ENCODE data around the gene BRME1.

The BRME1 gene

DNA sequence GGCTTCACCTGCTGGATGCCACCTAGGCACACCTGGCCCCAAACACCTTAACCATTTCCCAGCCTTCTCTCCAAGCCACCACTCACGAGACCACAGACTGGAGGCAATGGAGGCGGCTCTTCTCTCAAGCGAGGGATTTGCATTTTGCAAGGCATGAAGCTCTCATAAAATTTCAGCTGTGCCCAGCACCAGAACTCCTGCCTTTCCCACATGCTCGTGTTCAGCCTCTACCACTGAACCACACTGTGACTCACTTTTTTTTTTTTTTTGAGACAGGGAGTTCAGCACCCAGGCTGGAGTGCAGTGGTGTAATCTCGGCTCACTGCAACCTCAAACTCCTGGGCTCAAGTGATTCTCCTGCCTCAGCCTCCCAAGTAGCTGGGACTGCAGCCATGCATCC lies 18.4 kb downstream of the BRME1 start:
- no peak for DNase-seq (ENCODE audit: low spot score)

DNA sequence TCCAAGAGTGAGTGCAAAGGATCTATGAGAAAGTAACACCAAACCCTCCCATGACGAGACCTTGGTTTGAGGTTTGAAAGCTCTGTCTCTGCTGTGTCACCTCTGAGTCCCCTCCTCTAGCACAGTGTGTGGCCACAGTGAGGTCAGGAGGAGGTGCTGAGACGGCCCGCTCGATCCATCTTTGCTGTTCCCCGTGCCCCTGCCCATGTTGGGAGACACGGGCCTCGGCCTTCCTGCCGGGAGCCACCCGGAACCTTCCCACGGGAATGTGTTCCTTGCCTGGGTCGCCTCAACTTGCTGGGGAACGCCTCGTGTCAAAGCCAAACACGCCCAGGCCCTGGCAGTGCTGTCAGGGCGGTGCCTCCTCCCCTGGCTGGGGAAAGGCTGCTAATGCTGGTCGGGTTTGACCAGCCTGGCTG lies 18.9 kb downstream of the BRME1 start:
- DNase-seq (ENCODE audit: low spot score): no peak

DNA sequence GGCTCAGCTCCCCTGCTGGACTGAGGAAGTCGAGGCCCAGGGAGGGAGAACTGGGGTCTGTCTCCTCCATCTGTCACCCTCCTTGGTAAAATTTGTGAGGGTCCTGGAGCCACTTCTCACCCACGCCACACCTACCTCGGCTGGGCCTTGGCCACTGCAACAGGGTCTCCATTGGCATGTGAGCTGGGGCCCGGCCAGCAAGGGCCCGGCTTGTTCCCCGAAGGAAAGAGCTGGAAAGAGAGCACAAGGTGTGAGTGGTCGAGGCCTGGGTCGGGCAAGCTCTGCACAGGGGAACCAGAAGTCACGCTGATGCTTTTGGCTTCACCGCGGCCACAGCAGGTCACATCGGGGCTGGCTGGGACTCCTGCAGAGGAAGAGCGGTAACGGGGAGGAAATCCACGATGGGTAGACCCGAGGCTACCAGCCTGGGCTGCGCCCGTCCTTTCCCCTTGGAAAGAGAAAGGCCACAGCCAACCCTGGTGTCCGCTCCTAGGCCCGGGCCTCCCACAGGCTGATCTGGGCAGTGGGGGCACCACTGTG lies 20.0 kb downstream of the BRME1 start:
- DNase-seq (ENCODE audit: low spot score): no peak

DNA sequence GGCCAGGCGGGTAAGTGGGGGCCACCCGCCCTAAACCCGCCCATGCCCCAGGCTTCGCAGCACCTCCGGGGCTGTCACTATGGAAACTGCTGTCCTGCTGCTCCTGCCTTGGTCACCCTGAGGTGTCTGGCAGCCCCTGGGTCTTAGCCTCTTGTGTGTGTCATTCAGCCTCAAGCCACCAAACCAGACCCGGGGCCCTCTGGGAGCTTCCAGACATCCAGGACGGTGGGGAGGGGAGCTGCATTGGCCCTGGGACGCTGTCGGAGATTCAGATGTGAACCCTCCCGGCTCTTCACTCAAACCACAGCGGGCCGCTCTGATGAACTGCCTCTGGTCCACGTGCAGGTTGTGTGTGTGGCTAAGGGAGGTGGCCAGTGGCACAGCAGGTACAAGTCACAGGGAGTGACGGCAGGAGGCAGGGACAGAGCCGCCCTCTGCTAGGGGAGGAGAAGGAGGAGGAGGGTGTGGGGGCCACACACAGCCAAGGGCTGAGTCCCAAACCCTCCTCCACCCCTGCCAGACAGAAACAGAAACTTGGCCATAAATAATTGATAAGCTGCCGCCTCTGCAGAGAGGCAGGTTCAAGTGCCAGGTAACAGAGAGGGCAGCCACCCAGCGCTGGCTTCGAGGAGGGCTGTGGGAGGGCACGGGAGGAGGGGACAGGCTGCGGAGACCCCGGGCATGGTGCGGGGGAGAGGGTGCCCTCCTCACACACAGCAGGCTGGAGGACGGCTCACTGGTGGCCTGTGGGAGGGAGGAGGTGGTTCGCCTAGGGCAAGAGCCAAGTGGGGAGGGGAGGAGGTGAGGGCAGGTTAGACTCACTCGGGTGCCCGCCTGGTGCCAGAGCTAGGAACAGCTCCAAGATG lies 21.0 kb downstream of the BRME1 start:
- DNase-seq (ENCODE audit: low spot score): peak; percentile 41

DNA sequence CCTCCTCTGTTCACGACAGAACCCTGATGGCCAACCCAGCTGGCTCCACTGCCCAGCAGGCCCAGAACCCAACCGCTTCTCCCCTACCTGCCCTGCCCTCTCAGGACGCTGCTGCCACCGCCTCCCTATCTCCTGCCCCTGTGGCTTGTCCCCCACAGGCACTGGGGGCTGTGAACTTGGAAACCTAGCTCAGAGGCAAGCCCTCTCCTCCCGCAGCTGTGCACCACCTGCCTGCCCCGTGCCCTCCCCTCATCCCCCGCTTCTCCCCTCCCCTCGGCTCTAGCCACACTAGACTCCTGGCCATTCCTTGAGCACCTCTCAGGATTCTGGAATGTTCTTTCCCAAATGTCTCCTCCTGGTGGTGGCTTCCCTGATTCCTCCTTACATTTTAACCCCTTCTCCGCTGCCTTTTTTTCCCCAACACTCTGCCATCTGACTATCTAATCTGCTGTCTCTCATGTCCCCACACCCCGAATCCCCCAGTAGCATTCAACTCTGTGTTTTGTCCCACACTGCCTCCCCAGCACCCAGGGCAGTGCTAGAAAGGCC lies 22.3 kb downstream of the BRME1 start:
- DNase-seq (ENCODE audit: low spot score): no peak

DNA sequence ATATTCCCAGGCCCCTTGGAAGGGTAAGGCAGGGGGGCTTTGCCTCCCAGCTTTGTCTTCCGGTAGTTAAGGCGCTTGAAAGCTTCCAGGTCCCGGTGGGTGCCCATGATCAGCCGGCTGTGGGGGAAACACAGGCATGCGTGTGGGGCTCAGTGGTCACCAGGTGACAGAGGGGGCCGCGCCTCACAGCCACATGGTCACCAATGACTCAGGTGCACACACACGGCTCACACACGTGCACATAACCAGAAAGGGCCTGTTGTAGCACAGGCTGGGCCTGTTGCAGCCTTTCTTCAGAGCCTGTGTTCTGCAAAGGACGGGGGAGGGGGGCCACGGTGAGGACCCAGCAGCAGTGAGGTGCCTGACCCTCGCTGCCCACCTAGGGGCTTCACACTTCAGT lies 23.1 kb downstream of the BRME1 start:
- no peak for DNase-seq (ENCODE audit: low spot score)

DNA sequence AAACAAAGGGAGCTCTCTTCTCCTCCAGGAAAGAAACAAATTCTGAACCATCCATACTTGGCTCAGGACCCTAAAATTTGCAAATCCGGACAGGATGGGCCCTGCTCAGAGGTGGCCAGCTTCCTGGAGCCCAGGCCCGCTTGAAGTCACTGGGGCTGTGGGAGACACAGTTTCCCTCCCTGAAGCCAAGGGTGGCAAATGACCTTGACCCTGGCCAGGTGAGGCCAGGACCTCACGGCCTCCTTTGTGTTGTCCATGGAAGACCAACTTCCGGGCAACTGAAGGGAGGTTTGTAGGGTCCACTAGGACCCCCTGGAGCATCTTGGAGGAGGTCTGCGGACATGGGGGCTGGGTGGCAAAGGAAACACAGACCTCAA lies 23.5 kb downstream of the BRME1 start:
- no peak for DNase-seq (ENCODE audit: low spot score)

DNA sequence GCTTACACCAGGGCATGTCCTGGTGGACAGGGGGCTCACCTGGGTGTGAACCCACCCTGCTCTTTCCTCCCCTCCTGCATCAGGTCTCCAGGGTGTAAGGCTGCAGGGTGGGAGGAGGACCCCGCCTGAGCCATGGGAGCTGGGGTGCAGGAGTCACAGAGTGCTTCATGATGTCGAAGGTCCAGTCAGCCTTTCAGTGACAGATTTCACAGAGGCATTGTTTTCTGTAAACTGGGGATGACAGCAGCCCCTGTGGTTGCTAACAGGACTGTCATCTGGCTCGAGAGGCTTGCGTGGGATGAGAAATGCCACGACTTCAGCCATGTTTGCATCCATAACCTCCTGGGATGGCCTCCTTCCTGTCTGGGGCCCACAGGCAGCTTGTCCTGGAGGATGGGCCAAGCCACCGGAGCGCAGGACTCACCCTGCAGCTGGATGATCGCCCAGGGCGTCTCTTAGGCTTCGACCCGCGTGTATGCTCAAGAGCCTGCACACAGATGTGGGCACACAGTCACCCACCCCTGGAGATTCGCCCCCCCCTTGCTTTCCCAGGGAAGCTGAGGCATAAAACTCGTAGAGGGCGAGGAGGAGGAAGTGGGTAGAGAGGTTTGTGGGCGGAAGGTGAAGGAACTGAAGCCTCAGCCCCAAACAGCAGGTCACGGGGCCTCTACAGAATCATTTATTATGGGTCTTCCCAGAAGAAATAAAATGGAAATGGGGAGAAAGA lies 24.1 kb downstream of the BRME1 start:
- no peak for DNase-seq (ENCODE audit: low spot score)

DNA sequence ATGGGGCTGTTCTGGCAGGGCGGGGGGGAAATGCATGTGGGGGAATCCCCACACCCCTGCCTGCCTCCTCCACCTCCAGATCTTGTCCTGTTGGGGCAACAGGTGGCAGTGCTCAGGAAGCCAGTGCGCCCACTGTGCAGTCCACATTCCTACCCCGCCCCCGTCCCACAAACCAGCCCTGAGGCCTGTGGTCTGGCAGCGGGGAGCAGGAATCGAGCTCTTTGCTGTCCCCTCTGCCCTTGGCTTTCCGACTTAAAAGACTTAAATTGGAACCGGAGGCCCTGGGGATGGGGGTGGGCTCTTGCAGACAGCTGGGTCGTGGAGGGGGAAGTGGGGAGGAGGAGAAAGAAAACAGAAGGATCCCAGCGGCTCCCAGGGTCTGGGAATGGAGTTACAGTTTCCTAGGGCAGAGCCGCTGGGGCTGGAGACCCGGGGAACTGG lies 24.6 kb downstream of the BRME1 start:
- peak; percentile 21 for DNase-seq (ENCODE audit: low spot score)

DNA sequence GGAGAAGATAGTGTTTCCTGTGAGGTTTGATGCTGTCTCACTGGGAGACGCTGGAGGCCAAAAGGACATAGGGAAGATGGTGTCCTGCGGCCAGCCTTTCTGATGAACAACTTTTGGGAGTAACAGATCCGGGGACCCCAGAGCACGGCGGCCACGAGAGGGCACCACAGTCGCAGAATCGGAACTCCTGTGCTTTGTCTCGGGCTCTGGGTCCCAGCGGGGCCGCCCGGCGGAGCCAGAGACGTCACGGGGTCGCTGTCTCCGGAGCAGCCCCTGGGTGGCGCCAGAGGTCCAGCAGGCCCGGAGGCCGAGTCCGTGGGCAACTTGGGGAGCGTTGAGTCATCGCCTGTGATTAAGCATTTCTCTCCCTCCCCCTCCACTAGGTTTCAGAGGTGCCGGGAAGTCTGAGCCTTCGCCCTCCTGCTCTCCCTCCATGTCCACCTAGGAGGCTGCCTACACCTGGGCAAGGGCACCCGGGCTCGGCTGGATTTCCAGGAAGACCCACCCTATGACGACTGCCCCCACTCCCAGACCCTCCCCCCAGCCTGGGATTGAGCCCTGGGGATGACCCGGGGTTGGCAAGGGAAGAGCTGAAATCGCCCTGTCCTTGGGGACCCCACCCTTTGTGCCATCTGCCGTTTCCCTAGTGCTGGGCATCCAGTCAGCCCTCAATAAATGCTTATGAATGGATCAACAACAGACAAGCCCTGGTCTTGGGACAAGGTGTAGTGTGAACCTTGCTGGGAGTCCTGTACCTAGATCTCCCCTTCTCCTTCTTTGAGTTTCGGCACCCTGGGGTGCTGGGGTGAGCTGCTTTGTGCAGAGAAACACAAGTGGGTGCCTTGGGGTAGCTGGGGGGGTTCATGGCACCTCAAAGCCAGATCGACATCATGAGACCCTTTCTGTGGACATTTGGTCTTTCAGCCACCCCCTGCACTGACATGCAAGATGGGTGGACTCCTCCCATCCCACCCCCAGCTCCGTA lies 25.6 kb downstream of the BRME1 start:
- DNase-seq (ENCODE audit: low spot score): peak; percentile 97

DNA sequence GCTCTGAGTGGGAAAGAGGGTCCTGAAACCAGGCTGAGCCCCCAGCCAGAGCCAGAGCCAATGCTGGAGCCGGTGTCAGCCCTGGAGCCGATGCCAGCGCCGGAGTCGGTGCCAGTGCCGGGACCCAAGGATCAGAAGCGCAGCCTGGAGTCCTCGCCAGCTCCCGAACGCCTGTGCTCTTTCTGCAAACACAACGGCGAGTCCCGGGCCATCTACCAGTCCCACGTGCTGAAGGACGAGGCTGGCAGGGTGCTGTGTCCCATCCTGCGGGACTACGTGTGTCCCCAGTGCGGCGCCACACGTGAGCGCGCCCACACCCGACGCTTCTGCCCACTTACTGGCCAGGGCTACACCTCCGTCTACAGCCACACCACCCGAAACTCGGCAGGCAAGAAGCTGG lies 28.6 kb downstream of the BRME1 start:
- no peak for DNase-seq (ENCODE audit: low spot score)

DNA sequence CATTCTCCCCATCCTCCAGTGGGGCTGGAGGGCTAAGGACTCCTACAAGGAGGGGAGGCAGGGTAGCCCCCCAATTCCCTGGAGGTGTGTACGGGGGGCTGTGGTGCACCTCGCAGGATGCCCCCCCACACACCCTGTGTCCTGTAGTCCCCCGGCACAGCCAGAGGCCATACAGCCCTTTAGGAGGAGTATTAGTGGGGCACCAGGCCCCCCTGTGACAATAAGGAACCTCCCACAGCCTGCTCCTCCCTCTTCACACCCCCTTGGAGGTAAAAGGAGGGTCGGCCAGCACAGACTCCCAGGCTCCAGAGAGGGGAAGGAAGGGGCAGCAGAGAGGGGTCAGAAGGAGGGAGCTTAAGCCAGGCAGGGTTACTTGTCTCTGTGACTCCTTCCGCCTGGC lies 29.1 kb downstream of the BRME1 start, which contains the start of gene NANOS3:
Gene NANOS3 (plus strand): TSS at position 301 of the 400 bp plus-strand sequence. CDS start 115 bp downstream, outside the sequence.
- DNase-seq (ENCODE audit: low spot score): no peak

DNA sequence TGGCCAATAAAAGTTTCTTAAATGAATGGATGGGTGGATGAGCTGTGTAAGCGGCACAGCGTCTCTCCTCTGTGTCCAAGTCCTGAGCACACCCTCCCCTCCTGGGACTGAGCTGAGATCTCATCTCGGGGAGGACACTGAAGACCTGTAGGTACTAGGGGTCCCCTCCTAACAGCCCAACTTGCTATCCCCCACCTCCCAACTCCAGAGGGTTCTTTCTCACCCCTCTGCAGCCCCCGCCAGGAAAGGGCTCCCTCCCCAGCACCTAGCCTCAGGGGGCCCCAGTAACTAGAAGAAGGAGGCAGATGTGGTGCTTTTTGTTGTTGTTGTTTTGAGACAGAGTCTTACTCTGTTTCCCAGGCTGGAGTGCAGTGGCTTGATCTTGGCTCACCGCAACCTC lies 30.1 kb downstream of the BRME1 start:
- DNase-seq (ENCODE audit: low spot score): no peak

DNA sequence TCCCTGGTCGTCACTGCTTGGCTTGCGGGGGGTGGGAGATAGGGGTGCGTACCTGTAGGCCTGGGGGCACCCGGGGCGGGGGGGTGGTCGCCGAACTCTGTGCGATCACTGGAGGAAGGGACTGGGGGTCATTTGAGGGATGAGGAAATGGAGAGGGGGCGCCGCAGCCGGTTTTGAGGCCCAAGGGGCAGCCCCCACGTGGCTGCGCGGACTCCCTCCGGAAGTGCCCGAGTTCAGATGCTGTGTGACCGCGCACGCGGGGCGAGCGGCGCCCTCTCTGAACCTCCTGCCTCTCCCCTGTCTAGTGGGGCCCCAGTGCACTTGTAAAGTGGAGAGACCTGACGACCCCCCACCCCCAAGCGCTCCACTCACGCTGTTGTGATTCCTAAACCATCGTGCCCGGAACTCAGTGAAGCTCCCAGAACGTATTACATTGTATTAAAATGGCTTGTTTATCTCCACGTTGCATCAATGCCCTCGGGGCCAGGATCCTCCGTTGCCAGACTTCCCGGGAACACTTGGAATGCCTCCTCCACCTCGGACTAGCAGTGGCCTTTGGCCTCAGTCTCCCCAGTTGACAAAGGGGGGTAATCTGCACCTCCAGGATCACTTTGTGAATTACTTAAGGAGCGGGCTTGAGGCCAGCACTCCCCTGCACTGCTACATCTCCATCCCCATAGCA lies 31.9 kb downstream of the BRME1 start:
- no peak for DNase-seq (ENCODE audit: low spot score)

DNA sequence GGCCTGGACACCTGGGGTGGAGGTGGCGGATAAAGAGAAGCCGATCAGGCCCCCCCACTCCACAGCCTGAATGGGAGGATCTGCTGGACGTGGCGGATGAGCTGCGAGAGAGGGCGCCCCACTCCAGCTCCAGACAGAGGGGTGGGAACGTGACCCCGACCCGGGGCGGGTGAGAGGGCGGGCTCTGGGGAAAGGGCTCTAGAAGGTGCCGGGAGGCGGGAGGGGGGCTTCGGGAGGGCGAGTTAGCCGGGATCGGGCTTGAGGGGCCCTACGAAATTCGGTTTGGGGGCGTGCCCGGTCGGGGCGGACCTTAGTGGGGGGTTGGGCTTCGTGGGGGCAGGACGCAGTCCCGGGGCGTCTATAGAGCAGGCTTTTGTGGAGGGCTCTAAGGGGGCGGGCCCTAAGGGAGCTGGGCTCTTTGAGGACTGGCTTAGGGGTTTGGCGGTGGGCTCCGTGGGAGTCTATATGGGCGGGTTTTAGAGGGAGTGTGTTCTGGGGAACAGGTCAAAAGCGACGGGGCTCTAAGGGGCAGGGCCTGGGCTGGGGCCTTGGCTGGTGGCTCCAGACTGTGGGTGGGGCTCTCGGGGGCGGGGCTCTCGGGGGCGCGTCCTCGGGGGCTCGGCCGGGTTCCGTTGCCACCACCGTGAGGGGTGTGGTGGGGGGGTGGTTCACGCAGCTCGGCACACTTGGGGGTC lies 33.1 kb downstream of the BRME1 start:
- no peak for DNase-seq (ENCODE audit: low spot score)

DNA sequence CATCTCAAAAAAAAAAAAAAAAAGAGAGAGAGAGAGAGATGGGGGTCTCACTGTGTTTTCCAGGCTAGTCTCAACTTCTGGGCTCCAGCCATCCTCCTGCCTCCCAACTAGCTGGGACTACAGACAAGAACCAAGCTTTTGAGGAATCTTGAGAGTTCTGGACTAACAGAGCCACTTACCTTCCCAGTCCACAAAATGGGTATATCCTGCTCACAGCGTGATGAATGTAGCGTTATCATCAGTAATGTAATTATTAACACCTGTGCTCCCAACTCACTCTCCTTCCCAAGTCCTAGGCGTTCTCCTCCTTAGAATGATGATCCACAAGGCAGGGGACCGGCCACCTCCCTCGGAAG lies 33.6 kb downstream of the BRME1 start:
- DNase-seq (ENCODE audit: low spot score): no peak

DNA sequence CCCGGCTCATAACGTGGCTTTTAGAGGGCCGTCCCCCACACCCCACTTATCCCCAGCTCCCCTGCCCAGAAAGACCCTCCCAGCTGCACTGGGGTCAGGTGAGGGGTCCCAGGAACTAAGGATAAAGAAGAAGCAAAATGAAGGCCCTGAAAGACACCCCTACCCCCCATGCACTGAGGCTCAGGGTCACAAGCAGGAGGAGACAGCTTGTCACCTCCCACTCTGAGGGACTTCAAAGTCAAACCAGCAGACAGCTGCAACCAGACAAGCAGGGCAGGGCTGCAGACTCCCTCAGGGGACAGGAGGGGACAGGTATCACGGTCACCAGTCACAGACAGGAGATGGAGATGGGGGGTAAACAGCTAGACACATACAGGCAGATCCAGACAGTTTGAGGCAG lies 35.0 kb downstream of the BRME1 start:
- DNase-seq (ENCODE audit: low spot score): no peak

DNA sequence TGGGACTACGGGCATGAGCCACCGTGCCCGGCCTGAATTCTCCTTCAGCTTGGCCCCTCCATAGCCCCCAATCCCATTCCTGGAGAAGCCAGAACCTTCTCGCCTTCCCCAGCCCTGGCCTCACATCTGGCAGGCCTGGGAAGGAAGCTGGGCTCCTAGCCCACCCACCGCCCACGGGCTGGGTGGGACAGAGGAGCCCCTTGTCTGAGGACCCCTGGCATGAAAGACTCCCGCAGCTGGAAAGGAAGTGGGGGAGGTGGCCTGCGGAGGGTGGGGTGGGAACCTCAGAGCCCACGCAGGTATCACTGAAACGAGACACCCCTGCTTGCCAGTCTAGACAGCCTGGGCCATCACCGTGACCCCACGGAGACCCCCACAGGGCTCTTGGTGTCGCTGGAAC lies 36.6 kb downstream of the BRME1 start:
- DNase-seq (ENCODE audit: low spot score): no peak

DNA sequence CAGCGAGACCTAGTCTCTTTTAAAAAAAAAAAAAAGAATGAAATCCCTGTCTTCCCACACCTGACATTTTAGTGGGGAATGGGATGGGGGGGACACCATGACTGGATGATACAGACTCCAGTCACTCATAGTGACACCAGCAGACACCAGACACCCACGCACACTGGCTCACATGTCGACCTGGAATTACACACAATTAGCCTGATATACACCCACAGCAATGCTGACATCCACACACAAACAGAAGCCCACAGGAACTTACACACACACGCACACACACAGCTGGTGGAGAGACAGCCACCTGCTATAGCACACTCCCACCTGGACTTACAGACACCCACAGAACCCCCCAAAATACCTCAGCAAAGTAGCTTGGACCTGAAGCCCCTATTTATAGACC lies 37.3 kb downstream of the BRME1 start:
- no peak for DNase-seq (ENCODE audit: low spot score)

DNA sequence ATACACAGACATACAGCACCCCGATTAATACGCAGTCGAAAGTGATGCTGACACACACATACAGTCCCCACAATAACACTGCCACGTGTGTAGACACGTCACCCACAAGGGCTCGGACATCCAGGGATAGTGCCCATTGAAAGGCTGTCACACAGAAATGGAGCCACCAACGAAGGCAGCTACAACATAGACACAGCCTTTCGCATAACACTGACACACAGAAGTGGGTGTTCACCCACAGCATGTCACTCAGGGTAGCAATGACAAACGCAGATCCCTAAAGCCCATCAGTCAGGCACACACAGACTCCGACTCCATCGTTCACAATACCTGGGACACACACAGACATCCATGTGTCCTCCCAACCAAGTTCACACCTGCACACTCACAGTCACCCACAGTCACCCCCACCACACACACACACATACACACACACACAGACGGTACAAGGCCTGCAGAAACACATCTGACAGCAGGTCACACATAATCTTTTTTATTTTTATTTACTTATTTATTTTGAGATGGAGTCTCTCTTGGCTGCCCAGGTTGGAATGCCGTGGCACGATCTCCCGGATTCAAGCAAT lies 39.4 kb downstream of the BRME1 start:
- DNase-seq (ENCODE audit: low spot score): no peak
